ENCODE measurements around the gene KLHL9. TPM values are rescaled to one million over a fixed set of nuclear protein-coding genes. Genes with fewer than 3 reads are reported as not detected.

Gene KLHL9, protein sequence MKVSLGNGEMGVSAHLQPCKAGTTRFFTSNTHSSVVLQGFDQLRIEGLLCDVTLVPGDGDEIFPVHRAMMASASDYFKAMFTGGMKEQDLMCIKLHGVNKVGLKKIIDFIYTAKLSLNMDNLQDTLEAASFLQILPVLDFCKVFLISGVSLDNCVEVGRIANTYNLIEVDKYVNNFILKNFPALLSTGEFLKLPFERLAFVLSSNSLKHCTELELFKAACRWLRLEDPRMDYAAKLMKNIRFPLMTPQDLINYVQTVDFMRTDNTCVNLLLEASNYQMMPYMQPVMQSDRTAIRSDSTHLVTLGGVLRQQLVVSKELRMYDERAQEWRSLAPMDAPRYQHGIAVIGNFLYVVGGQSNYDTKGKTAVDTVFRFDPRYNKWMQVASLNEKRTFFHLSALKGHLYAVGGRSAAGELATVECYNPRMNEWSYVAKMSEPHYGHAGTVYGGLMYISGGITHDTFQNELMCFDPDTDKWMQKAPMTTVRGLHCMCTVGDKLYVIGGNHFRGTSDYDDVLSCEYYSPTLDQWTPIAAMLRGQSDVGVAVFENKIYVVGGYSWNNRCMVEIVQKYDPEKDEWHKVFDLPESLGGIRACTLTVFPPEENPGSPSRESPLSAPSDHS
- 13.3 to 20.5 TPM (median 18.6 TPM) in 5 replicates for total RNA-seq (2022; extraction: Qiagen RNA extraction; ENCODE audit: low read depth)

DNA sequence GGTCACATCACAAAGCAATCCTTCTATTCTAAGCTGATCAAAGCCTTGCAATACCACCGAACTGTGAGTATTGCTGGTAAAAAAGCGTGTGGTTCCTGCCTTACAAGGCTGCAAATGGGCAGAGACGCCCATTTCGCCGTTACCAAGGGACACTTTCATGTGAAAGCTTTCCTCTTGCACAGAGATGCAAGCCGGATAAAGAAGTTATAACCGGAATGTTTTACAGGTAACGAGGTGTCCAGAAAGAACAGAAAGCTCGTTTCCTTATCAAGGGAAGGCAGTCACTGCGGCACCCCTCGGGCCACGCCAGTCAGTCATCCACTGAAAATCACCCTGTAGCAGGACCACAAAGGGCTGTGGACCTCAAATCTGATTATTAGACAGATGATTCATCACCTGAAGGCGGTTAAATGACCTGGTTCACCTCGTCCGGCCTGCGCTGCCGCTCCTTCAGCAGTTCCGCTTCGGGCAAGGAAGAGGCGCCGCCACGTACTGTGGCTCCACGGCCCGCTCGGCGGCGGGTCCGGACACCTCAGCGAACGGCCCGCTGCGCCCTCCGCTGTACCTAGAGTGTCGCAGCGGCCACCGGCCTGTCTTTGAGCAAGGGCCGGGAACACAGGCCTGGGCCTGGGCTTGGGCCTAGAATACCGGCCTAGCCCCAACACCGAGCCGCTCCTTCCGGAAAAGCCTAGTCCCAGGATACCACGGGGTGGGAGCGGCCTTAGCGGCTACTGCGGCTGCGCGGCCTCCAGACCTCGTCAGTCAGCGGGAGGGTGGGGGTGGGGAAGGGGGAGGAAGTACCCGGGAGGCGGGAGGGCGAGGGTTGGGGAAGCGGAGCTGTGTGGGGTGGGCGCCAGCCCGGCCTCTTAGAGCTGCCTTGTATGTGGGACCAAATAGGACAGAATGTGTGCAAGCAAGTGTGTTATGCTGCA lies at the start of gene KLHL9:
Gene KLHL9, minus strand, starts transcription at position 704 of the 932 bp plus-strand sequence. Its CDS starts 545 bp downstream, at position 159.

DNA sequence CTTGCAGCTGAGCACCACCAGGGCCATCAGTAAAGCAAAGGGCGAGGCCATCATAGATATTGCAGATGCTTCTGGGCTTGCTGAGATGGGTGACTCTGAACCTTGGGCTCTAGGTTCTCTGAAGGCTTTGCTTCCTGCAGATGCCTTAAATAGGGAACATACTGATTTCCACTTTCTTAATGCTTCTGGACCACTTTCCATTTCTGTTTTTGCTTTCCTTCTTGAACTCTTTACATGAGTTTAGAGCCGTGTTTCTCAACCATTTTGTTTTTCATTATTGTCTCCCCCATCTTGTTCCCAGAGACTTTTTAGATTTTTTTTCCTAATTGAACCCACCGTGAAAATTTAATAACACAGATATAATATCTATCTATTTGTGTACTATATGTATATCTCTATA lies 32.8 kb upstream of the KLHL9 start, which contains the start of gene IFNA13:
Gene IFNA13, minus strand, starts transcription at position 101 of the 400 bp plus-strand sequence. Its CDS starts 47 bp downstream, at position 54.

DNA sequence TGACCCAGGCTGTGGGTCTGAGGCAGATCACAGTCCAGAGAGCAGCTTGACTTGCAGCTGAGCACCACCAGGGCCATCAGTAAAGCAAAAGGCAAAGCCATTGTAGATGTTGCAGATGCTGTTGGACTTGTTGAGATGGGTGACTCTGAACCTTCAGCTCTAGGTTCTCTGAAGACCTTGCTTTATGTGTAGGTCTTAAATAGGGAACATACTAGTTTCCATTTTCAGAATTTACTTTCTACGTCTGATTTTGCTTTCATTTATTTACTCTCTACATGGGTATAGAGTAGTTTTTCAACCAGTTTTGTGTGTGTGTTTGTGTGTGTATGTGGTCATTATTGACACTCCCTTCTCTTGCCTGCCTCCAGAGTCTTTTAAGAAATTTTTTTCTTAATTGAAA lies 15.6 kb upstream of the KLHL9 start, which contains the start of gene IFNA6:
Gene IFNA6, minus strand, starts transcription at position 101 of the 400 bp plus-strand sequence. Its CDS starts 0 bp downstream, at position 101.

DNA sequence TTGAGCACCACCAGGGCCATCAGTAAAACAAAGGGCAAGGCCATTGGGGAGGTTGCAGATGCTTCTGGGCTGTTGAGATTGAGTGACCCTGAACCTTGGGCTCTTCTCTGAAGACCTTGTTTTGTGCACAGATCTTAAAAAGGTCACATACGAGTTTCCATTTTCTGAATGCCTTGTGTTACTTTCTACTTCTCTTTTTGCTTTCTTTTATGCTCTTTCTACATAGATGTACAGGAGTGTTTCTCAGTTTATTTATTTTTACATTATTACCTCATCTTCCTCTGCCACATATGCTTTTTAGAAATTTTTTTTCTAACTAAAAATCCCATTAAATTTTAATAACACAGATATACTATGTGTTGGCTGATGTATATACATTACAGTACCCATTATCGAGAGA lies 30.0 kb downstream of the KLHL9 start, which contains the start of gene IFNA5:
Gene IFNA5, minus strand, starts transcription at position 101 of the 400 bp plus-strand sequence. Its CDS starts 57 bp downstream, at position 44.

Other genes with a start within 250 kb of the KLHL9 start
- not detected in 5 replicates for gene IFNW1, start 193.6 kb downstream of the KLHL9 start, total RNA-seq (2022; extraction: Qiagen RNA extraction; ENCODE audit: low read depth)
- gene IFNA21, start 168.7 kb downstream of the KLHL9 start, total RNA-seq (2022; extraction: Qiagen RNA extraction; ENCODE audit: low read depth) = not detected in 5 replicates
- not detected in 5 replicates for gene IFNA4, start 147.8 kb downstream of the KLHL9 start, total RNA-seq (2022; extraction: Qiagen RNA extraction; ENCODE audit: low read depth)
- not detected in 5 replicates for gene IFNA7, start 133.2 kb downstream of the KLHL9 start, total RNA-seq (2022; extraction: Qiagen RNA extraction; ENCODE audit: low read depth)
- not detected in 5 replicates for gene IFNA10, start 128.3 kb downstream of the KLHL9 start, total RNA-seq (2022; extraction: Qiagen RNA extraction; ENCODE audit: low read depth)
- gene IFNA16, start 118.1 kb downstream of the KLHL9 start, total RNA-seq (2022; extraction: Qiagen RNA extraction; ENCODE audit: low read depth) = not detected in 5 replicates
- gene IFNA17, start 107.2 kb downstream of the KLHL9 start, total RNA-seq (2022; extraction: Qiagen RNA extraction; ENCODE audit: low read depth) = not detected in 5 replicates
- not detected in 5 replicates for gene IFNA14, start 95.4 kb downstream of the KLHL9 start, total RNA-seq (2022; extraction: Qiagen RNA extraction; ENCODE audit: low read depth)
- not detected in 5 replicates for gene IFNA5, start 30.1 kb downstream of the KLHL9 start, total RNA-seq (2022; extraction: Qiagen RNA extraction; ENCODE audit: low read depth)
- gene IFNA6, start 15.5 kb upstream of the KLHL9 start, total RNA-seq (2022; extraction: Qiagen RNA extraction; ENCODE audit: low read depth) = not detected in 5 replicates
- gene IFNA13, start 32.7 kb upstream of the KLHL9 start, total RNA-seq (2022; extraction: Qiagen RNA extraction; ENCODE audit: low read depth) = not detected in 5 replicates
- not detected in 5 replicates for gene IFNA2, start 50.0 kb upstream of the KLHL9 start, total RNA-seq (2022; extraction: Qiagen RNA extraction; ENCODE audit: low read depth)
- not detected in 5 replicates for gene IFNA8, start 73.7 kb upstream of the KLHL9 start, total RNA-seq (2022; extraction: Qiagen RNA extraction; ENCODE audit: low read depth)
- gene IFNA1, start 105.0 kb upstream of the KLHL9 start, total RNA-seq (2022; extraction: Qiagen RNA extraction; ENCODE audit: low read depth) = not detected in 5 replicates
- 1.1 to 1.7 TPM (median 1.4 TPM) in 5 replicates for gene IFNE, start 146.9 kb upstream of the KLHL9 start, total RNA-seq (2022; extraction: Qiagen RNA extraction; ENCODE audit: low read depth)

All from A549 treated with GW870086 at 1 μM for 4 hours (cell line).